Activated T-cell treated with anti-CD3 and anti-CD28 coated beads, Interleukin-2, amount 50 U/mL, for 48 hours (primary cell): Measurements from ENCODE around the gene RILPL2.
"Not testable (repeated sequence)": the region's sequence is repeated elsewhere in the genome, so short reads cannot be mapped to it uniquely, and the experiment has no call there.

ENCODE experiments used
- DNase-seq, 2 experiments: peaks; one replicate each; pipeline ENCODE4 v3.0.0-alpha.2; 2020

The RILPL2 gene

GRCh38 chr12:123379391-123379790, 57.1 kb downstream of the RILPL2 start:
- DNase-seq: no peak

DNA sequence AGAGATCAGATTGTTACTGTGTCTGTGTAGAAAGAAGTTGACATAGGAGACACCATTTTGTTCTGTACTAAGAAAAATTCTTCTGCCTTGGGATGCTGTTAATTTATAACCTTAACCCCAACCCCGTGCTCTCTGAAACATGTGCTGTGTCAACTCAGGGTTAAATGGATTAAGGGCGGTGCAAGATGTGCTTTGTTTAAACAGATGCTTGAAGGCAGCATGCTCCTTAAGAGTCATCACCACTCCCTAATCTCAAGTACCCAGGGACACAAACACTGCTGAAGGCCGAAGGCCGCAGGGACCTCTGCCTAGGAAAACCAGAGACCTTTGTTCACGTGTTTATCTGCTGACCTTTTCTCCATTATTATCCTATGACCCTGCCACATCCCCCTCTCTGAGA, 64.1 kb downstream of the RILPL2 start:
- not testable (repeated sequence) for DNase-seq

GRCh38 chr12:123371667-123372368, 64.7 kb downstream of the RILPL2 start:
- not testable (repeated sequence) for DNase-seq

DNA sequence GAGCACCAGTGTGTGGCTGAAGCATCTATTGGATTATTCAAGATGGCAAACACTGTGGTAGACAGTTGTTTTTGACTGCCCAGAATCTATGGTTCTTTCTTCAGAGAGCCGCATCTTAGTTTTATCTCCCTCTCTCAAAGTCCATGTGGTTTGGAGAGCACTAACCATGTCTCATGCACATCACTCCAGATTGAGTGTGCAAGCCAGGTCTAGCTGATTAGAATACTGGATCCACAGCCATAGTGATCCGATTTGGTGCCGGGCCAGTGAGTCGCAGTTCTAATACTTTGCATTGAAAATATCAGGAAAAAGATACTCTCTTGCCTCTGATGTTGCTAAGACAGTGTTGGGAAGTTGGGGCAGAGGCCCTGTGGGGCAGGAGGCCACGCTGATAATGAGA, 67.3 kb downstream of the RILPL2 start:
- DNase-seq: no peak

GRCh38 chr12:123368431-123368830, 68.1 kb downstream of the RILPL2 start:
- DNase-seq: not testable (repeated sequence)

GRCh38 chr12:123367511-123367910, 69.0 kb downstream of the RILPL2 start:
- DNase-seq: no peak
